NB4 (cell line): ENCODE measurements around the gene UBE2V1.

Source experiments
- POLR2A ChIP-seq: IDR thresholded peaks from 2 replicates; pipeline ENCODE4 v1.6.1; 2011; ENCODE audit warnings: mild to moderate bottlenecking; ENCODE audit not compliant: insufficient read length; ENCODE audit errors: extremely low read depth
- TF ChIP-seq, protein P1 (sequence below): IDR thresholded peaks from one replicate; pipeline ENCODE4 v1.5.1; 2012; ENCODE audit warnings: low read depth, low read length

DNA sequence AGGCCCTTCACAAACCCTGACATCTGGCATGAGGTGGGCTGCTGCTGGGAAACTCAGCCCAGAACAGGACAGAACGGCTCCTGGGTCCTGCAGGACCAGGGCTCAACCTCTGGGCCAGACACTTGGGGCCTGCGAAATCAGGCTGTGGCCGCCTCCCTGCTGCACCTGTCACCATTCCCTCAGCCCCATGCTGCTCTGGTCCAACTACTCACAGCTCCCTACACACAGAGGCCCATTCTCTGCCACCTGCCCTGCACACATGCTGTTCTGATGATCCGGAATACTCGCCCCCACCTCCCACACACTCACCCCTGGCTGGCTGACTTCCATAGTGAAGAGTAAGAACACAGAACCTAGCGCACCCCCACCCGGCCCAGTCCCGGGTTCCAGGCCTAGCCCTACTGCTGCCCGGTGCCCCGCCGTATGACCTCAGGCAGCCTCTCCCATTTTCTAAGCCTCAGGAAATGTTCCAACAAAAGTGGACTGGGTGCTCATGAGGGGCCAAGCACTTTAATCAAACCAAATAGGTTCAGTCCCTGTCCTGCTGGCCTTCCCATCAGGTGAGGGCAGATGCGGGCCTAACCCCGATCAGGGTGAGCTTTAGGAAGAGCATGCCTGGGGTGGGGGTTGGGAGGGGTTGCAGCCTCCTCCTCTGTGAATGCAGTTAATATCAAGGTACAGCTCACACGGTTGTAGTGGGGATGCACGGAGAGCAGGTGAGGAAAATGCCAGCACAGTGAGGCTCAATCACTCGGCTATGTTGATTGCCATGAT lies 36.7 kb upstream of the UBE2V1 start:
- TF ChIP-seq, protein P1, sequence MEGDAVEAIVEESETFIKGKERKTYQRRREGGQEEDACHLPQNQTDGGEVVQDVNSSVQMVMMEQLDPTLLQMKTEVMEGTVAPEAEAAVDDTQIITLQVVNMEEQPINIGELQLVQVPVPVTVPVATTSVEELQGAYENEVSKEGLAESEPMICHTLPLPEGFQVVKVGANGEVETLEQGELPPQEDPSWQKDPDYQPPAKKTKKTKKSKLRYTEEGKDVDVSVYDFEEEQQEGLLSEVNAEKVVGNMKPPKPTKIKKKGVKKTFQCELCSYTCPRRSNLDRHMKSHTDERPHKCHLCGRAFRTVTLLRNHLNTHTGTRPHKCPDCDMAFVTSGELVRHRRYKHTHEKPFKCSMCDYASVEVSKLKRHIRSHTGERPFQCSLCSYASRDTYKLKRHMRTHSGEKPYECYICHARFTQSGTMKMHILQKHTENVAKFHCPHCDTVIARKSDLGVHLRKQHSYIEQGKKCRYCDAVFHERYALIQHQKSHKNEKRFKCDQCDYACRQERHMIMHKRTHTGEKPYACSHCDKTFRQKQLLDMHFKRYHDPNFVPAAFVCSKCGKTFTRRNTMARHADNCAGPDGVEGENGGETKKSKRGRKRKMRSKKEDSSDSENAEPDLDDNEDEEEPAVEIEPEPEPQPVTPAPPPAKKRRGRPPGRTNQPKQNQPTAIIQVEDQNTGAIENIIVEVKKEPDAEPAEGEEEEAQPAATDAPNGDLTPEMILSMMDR = no peak
- no peak for TF ChIP-seq POLR2A
